Measurements from ENCODE around the gene DNAJC27. TPM values are rescaled to one million over a fixed set of nuclear protein-coding genes. Genes with fewer than 3 reads are reported as not detected.

The DNAJC27 gene
- total and polyA plus RNA-seq, 4 experiments from 2014 or later = 3.1 to 14.2 (median 8.5) TPM

GRCh38 chr2:24918326-24919036 lies 53.3 kb downstream of the DNAJC27 start:
- no peaks in the 10 kb centered on the region for H3K9me3 ChIP-seq (ENCODE audit: control insufficient read depth in 1 of 2, low read length in 2 of 2)
- Mint-ChIP-seq H3K4me3 (peak overlapping the region; percentile 91 to 97 (median 94)), H3K9me3 (peaks cover 0 to 2% (median 0%) of the 10 kb centered on the region in 8 donors), H3K36me3 (peaks cover 0 to 8% of the 10 kb centered on the region in 2 donors), H3K27ac (peak overlapping the region in 6 of 7 donors; percentile 56 to 94 (median 86)), H3K27me3 (no peaks in the 10 kb centered on the region), H3K4me1 (peaks cover 23 to 43% (median 33%) of the 10 kb centered on the region in 4 donors)
- no peaks in the 10 kb centered on the region for H3K27me3 ChIP-seq (ENCODE audit: insufficient read depth, low read length)
- peak in 1 of 5 donors; percentile 6 for DNase-seq
- POLR2A ChIA-PET (ENCODE audit: partially characterized antibody) = interaction anchor here (0.5 to 1.2 kb wide), 3 partner anchors 44 to 528 kb away, joined by 4 to 8 read pairs (median 5); partner anchors contain the start of genes CENPO and PTRHD1
- H3K27ac ChIP-seq (ENCODE audit: low read depth, low read length) = peak overlapping the region; percentile 35
- peaks cover 36% of the 10 kb centered on the region for H3K4me1 ChIP-seq (ENCODE audit: insufficient read depth, low read length)
- H3K36me3 ChIP-seq (ENCODE audit: insufficient read depth, low read length) = no peaks in the 10 kb centered on the region
- intact Hi-C loops (cut with micrococcal nuclease) = loop anchor here (1.0 kb wide), 1 partner anchor 54 kb away; no protein-coding TSS in a partner anchor
- CTCF ChIA-PET (ENCODE audit: partially characterized antibody) = interaction anchor here (0.6 to 1.0 kb wide), 2 partner anchors 57 to 90 kb away, joined by 3 to 5 read pairs; no protein-coding TSS in a partner anchor
- H3K4me3 ChIP-seq (ENCODE audit: low read length in 2 of 2) = peak overlapping the region; percentile 49 to 62

- Histone ChIP-seq H3K4me3 (ENCODE audit: low read length in 2 of 2) (no peak overlapping the region), H3K9me3 (ENCODE audit: control insufficient read depth in 1 of 2, low read length in 2 of 2) (no peaks in the 10 kb centered on the region), H3K36me3 (ENCODE audit: insufficient read depth, low read length) (no peaks in the 10 kb centered on the region), H3K4me1 (ENCODE audit: insufficient read depth, low read length) (peaks cover 36% of the 10 kb centered on the region), H3K27me3 (ENCODE audit: insufficient read depth, low read length) (no peaks in the 10 kb centered on the region), H3K27ac (ENCODE audit: low read depth, low read length) (no peak overlapping the region)
- H3K27ac Mint-ChIP-seq = peak overlapping the region in 2 of 7 donors; percentile 9 to 18
- no peaks in the 10 kb centered on the region for H3K27me3 Mint-ChIP-seq
- DNase-seq = no peak
- peaks cover 23 to 46% (median 34%) of the 10 kb centered on the region in 4 donors for H3K4me1 Mint-ChIP-seq
- H3K4me3 Mint-ChIP-seq = peak overlapping the region; percentile 56 to 97 (median 76)
- CTCF ChIA-PET (ENCODE audit: partially characterized antibody) = no interaction called here
- POLR2A ChIA-PET (ENCODE audit: partially characterized antibody) = no interaction called here
- intact Hi-C loops (cut with micrococcal nuclease) = no loop called here
- peaks cover 0 to 2% (median 0%) of the 10 kb centered on the region in 8 donors for H3K9me3 Mint-ChIP-seq
- H3K36me3 Mint-ChIP-seq = peaks cover 0 to 11% of the 10 kb centered on the region in 2 donors
Measured at GRCh38 chr2:24917731-24918325, 53.9 kb downstream of the DNAJC27 start.

GRCh38 chr2:24917086-24917485 lies 54.7 kb downstream of the DNAJC27 start:
- no peak overlapping the region for H3K27ac ChIP-seq (ENCODE audit: low read depth, low read length)
- ChIA-PET CTCF (ENCODE audit: partially characterized antibody) (no interaction called here), POLR2A (ENCODE audit: partially characterized antibody) (no interaction called here)
- Mint-ChIP-seq H3K27ac (peak overlapping the region in 2 of 7 donors; percentile 47 to 56), H3K9me3 (peaks cover 0 to 2% (median 0%) of the 10 kb centered on the region in 8 donors), H3K4me1 (peaks cover 23 to 47% (median 36%) of the 10 kb centered on the region in 4 donors), H3K27me3 (no peaks in the 10 kb centered on the region), H3K4me3 (peak overlapping the region in 7 of 8 donors; percentile 17 to 77 (median 27)), H3K36me3 (peaks cover 4 to 12% of the 10 kb centered on the region in 2 donors)
- H3K36me3 ChIP-seq (ENCODE audit: insufficient read depth, low read length) = no peaks in the 10 kb centered on the region
- no peaks in the 10 kb centered on the region for H3K27me3 ChIP-seq (ENCODE audit: insufficient read depth, low read length)
- DNase-seq = no peak
- intact Hi-C loops (cut with micrococcal nuclease) = no loop called here
- H3K9me3 ChIP-seq (ENCODE audit: control insufficient read depth in 1 of 2, low read length in 2 of 2) = no peaks in the 10 kb centered on the region
- H3K4me1 ChIP-seq (ENCODE audit: insufficient read depth, low read length) = peaks cover 36% of the 10 kb centered on the region
- no peak overlapping the region for H3K4me3 ChIP-seq (ENCODE audit: low read length in 2 of 2)

GRCh38 chr2:24915796-24916195 lies 56.0 kb downstream of the DNAJC27 start:
- CTCF ChIA-PET (ENCODE audit: partially characterized antibody) = interaction anchor here (0.7 kb wide), 1 partner anchor 59 kb away, joined by 3 read pairs; no protein-coding TSS in a partner anchor
- Mint-ChIP-seq H3K9me3 (peaks cover 0 to 2% (median 0%) of the 10 kb centered on the region in 8 donors), H3K4me1 (peaks cover 22 to 45% (median 34%) of the 10 kb centered on the region in 4 donors)

DNA sequence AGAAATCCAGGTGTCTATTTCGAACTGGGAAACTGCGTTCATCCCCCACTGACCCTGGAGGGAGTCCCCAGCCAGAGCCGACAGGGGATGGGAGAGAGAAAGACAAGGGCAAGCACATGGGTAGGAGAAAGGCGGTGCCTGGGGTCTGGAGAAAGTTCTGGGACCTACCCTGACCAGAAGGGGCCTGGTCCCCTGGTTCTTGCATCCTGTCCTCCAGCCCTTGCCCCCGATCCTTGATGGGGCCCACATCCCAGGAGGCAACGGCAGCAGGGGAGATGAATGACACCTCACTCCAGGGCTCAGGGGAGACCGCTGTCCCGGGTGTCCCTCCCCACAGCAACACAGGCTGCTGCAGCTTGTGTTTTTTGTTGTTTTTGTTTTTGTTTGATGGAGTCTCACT lies 56.6 kb downstream of the DNAJC27 start:
- Mint-ChIP-seq H3K9me3 (peaks cover 0 to 2% (median 0%) of the 10 kb centered on the region in 8 donors), H3K27me3 (no peaks in the 10 kb centered on the region), H3K27ac (no peak overlapping the region), H3K36me3 (peaks cover 10 to 13% of the 10 kb centered on the region in 2 donors), H3K4me1 (peaks cover 20 to 43% (median 32%) of the 10 kb centered on the region in 4 donors), H3K4me3 (no peak overlapping the region)
- intact Hi-C loops (cut with micrococcal nuclease) = no loop called here
- no peak for DNase-seq
- Histone ChIP-seq H3K36me3 (ENCODE audit: insufficient read depth, low read length) (no peaks in the 10 kb centered on the region), H3K27me3 (ENCODE audit: insufficient read depth, low read length) (no peaks in the 10 kb centered on the region), H3K4me3 (ENCODE audit: low read length in 2 of 2) (no peak overlapping the region), H3K4me1 (ENCODE audit: insufficient read depth, low read length) (peaks cover 29% of the 10 kb centered on the region), H3K9me3 (ENCODE audit: control insufficient read depth in 1 of 2, low read length in 2 of 2) (no peaks in the 10 kb centered on the region), H3K27ac (ENCODE audit: low read depth, low read length) (no peak overlapping the region)
- CTCF ChIA-PET (ENCODE audit: partially characterized antibody) = no interaction called here
- POLR2A ChIA-PET (ENCODE audit: partially characterized antibody) = no interaction called here

More at GRCh38 chr2:24915796-24916195, 56.0 kb downstream of the DNAJC27 start:
- Mint-ChIP-seq H3K36me3 (peaks cover 8 to 13% of the 10 kb centered on the region in 2 donors), H3K27me3 (no peaks in the 10 kb centered on the region), H3K27ac (peak overlapping the region in 2 of 7 donors; percentile 15 to 30), H3K4me3 (no peak overlapping the region)
- Histone ChIP-seq H3K27me3 (ENCODE audit: insufficient read depth, low read length) (no peaks in the 10 kb centered on the region), H3K36me3 (ENCODE audit: insufficient read depth, low read length) (no peaks in the 10 kb centered on the region), H3K9me3 (ENCODE audit: control insufficient read depth in 1 of 2, low read length in 2 of 2) (no peaks in the 10 kb centered on the region), H3K4me3 (ENCODE audit: low read length in 2 of 2) (no peak overlapping the region), H3K4me1 (ENCODE audit: insufficient read depth, low read length) (peaks cover 32% of the 10 kb centered on the region), H3K27ac (ENCODE audit: low read depth, low read length) (no peak overlapping the region)
- intact Hi-C loops (cut with micrococcal nuclease) = no loop called here
- POLR2A ChIA-PET (ENCODE audit: partially characterized antibody) = no interaction called here
- no peak for DNase-seq

DNA sequence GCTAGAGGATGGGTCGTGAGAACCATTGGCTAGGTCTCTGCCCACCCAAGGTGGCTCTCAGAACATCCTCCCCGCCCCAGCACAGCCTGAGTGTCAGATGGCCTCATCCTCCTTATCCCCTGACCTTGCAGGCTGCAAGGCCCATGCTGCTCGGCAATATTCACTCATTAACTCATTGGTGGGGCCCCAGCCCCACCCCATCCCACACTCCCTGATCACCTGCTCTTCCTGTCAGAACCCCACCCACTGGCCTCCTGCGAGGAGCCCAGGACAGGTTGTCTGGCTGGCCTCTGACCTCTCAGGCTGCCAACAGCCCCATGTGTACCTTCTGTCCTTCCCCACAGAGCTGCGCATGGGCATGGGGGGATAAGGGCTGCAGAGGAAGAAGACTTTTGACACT lies 57.0 kb downstream of the DNAJC27 start:
- peak overlapping the region in 1 of 8 donors; percentile 73 for H3K4me3 Mint-ChIP-seq
- Histone ChIP-seq H3K4me3 (ENCODE audit: low read length in 2 of 2) (no peak overlapping the region), H3K27me3 (ENCODE audit: insufficient read depth, low read length) (no peaks in the 10 kb centered on the region), H3K4me1 (ENCODE audit: insufficient read depth, low read length) (peaks cover 29% of the 10 kb centered on the region), H3K27ac (ENCODE audit: low read depth, low read length) (no peak overlapping the region), H3K9me3 (ENCODE audit: control insufficient read depth in 1 of 2, low read length in 2 of 2) (no peaks in the 10 kb centered on the region), H3K36me3 (ENCODE audit: insufficient read depth, low read length) (no peaks in the 10 kb centered on the region)
- POLR2A ChIA-PET (ENCODE audit: partially characterized antibody) = no interaction called here
- intact Hi-C loops (cut with micrococcal nuclease) = no loop called here
- DNase-seq = no peak
- peak overlapping the region in 1 of 7 donors; percentile 73 for H3K27ac Mint-ChIP-seq
- CTCF ChIA-PET (ENCODE audit: partially characterized antibody) = no interaction called here
- peaks cover 0 to 6% (median 0%) of the 10 kb centered on the region in 8 donors for H3K9me3 Mint-ChIP-seq
- H3K4me1 Mint-ChIP-seq = peaks cover 22 to 45% (median 34%) of the 10 kb centered on the region in 4 donors
- no peaks in the 10 kb centered on the region for H3K27me3 Mint-ChIP-seq
- H3K36me3 Mint-ChIP-seq = peaks cover 14 to 16% of the 10 kb centered on the region in 2 donors

- no peak for DNase-seq
- Mint-ChIP-seq H3K4me1 (peaks cover 21 to 42% (median 32%) of the 10 kb centered on the region in 4 donors), H3K27ac (no peak overlapping the region), H3K9me3 (peaks cover 0 to 6% (median 0%) of the 10 kb centered on the region in 8 donors), H3K36me3 (peaks cover 13 to 18% of the 10 kb centered on the region in 2 donors), H3K4me3 (no peak overlapping the region), H3K27me3 (no peaks in the 10 kb centered on the region)
- POLR2A ChIA-PET (ENCODE audit: partially characterized antibody) = no interaction called here
- CTCF ChIA-PET (ENCODE audit: partially characterized antibody) = no interaction called here
- intact Hi-C loops (cut with micrococcal nuclease) = no loop called here
- Histone ChIP-seq H3K9me3 (ENCODE audit: control insufficient read depth in 1 of 2, low read length in 2 of 2) (no peaks in the 10 kb centered on the region), H3K27ac (ENCODE audit: low read depth, low read length) (no peak overlapping the region), H3K4me1 (ENCODE audit: insufficient read depth, low read length) (peaks cover 24% of the 10 kb centered on the region), H3K4me3 (ENCODE audit: low read length in 2 of 2) (no peak overlapping the region), H3K27me3 (ENCODE audit: insufficient read depth, low read length) (no peaks in the 10 kb centered on the region), H3K36me3 (ENCODE audit: insufficient read depth, low read length) (no peaks in the 10 kb centered on the region)
Measured at GRCh38 chr2:24913911-24914310, 57.8 kb downstream of the DNAJC27 start.

Measured in CD4-positive, alpha-beta memory T cell (primary cell).